Right lobe of liver (tissue), 6 donors: ENCODE data around the gene TRMT5. TPM values are rescaled to one million over a fixed set of nuclear protein-coding genes. Genes with fewer than 3 reads are reported as not detected.

ENCODE experiments used
- ATAC-seq, 4 donors: fragments of 200-7000 bp; cut with Tn5 transposase; one replicate each; pipeline ENCODE4 v1.9.1; 2020; ENCODE audit warnings: mild to moderate bottlenecking in 4 of 4, moderate library complexity in 4 of 4
- DNase-seq, 3 donors: peaks; one replicate each; pipeline ENCODE4 v3.0.0-alpha.2; 2020
- H3K27ac ChIP-seq, 3 donors: fragments of 200-600 bp; one replicate each; pipeline ENCODE4 v1.8.0; 2022
- H3K27me3 ChIP-seq, 2 donors: fragments of 200-600 bp; one replicate each; pipeline ENCODE4 v1.8.0; 2022
- H3K36me3 ChIP-seq, 4 donors: fragments of 200-600 bp; sonication (generic) in 1 of 4; one replicate each; pipeline versions ENCODE4 v1.5.1 to v1.8.0; 2017 to 2022; ENCODE audit warnings: control low read depth in 1 of 4
- H3K4me1 ChIP-seq, 4 donors: fragments of 200-600 bp; sonication (generic) in 1 of 4; one replicate each; pipeline versions ENCODE4 v1.5.1 to v1.8.0; 2017 to 2022; ENCODE audit warnings: control low read depth in 1 of 4
- H3K4me3 ChIP-seq, 3 donors: fragments of 200-600 bp; one replicate each; pipeline ENCODE4 v1.8.0; 2022
- H3K9me3 ChIP-seq, 4 donors: fragments of 200-600 bp; sonication (generic) in 1 of 4; one replicate each; pipeline versions ENCODE4 v1.5.1 to v1.8.0; 2017 to 2022; ENCODE audit warnings: control low read depth in 1 of 4
- POLR2A ChIP-seq: fragments of 450-650 bp; IDR thresholded peaks from one replicate; pipeline ENCODE4 v1.6.1; 2017; ENCODE audit warnings: antibody characterized with exemption, mild to moderate bottlenecking
- WGBS: methylation state at CpG from one replicate; pipeline ENCODE4 v1.1.6; 2018; ENCODE audit warnings: low coverage, low lambda C conversion rate; ENCODE audit not compliant: insufficient coverage; ENCODE audit errors: missing lambda C conversion rate; 5-methylcytosine and 5-hydroxymethylcytosine counted together
- intact Hi-C, 2 donors: fragments of 100-400 bp; cut with DNase I; formaldehyde crosslinking; loops; one replicate each; pipeline versions ENCODE4 v1.11.2 to v1.14.1; 2022
- total RNA-seq, 6 experiments: library from RNA; depleted of rRNA in 2 of 6; stranded (reverse); fragments of >200 nt in 2 of 6; fragmentation: NEBNext Ultra II Directional in 3 of 6; extraction: Animal tissue kit (Norgen Biotek cat#: 25700) in 3 of 6; gene quantifications; one replicate each; pipeline versions ENCODE4 v1.1.0 to v1.2.4, GENCODE V29; 2016 to 2023
- TF ChIP-seq, protein P1 (sequence below), 4 donors: fragments of 200-600 bp in 3 of 4; fragments of 450-650 bp in 1 of 4; IDR thresholded peaks; one replicate each; pipeline versions ENCODE4 v1.5.1 to v1.8.0; 2016 to 2022; ENCODE audit warnings: antibody characterized with exemption in 4 of 4, mild to moderate bottlenecking in 2 of 4
- donor health status: DM: no; HTN: yes; CAD: no.
- donor health status: DM: no; HTN: no; CAD: no.
- donor health status: DM: no; HTN: no; CAD: no.
- donor health status: DM: no; HTN: yes; CAD: no.
- donor health status: DM: no; HTN: yes; CAD: no.

TRMT5 gene
- total RNA-seq, 6 experiments from 2014 or later: 4.3 to 7.6 (median 5.5) TPM

DNA sequence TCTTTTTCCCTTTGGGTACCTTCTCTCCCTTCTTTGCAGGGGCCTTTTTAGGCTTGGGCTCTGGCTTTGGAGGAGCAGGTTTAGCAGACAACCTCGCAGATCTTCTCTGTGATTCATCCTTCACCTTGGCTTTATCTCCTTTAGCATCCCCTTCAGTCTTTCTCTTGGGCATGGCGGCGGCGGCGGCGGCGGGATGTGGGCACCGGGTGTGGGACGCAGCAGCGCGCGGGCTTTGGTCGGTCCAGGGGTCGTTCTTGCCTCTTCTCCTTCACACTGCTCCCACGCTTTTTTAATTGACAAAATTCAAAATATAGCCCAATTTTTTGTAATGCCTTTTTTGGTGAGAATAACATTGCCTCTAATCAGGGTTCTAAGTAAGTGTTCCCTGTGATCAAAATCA is 8.6 kb downstream of the TRMT5 start:
- 97% methylated on average over 15 of the region's 15 CpGs for WGBS
- intact Hi-C loops: no loop called here
- TF ChIP-seq, protein P1, sequence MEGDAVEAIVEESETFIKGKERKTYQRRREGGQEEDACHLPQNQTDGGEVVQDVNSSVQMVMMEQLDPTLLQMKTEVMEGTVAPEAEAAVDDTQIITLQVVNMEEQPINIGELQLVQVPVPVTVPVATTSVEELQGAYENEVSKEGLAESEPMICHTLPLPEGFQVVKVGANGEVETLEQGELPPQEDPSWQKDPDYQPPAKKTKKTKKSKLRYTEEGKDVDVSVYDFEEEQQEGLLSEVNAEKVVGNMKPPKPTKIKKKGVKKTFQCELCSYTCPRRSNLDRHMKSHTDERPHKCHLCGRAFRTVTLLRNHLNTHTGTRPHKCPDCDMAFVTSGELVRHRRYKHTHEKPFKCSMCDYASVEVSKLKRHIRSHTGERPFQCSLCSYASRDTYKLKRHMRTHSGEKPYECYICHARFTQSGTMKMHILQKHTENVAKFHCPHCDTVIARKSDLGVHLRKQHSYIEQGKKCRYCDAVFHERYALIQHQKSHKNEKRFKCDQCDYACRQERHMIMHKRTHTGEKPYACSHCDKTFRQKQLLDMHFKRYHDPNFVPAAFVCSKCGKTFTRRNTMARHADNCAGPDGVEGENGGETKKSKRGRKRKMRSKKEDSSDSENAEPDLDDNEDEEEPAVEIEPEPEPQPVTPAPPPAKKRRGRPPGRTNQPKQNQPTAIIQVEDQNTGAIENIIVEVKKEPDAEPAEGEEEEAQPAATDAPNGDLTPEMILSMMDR (IDR thresholded peaks at IDR 0.05): no peak
- no peak for TF ChIP-seq POLR2A

GRCh38 chr14:60971271-60971670 is 9.6 kb downstream of the TRMT5 start:
- 25% methylated on average over 2 of the region's 2 CpGs for WGBS
- no peaks in the 10 kb centered on the region for H3K9me3 ChIP-seq
- no peak overlapping the region for H3K4me3 ChIP-seq
- DNase-seq (no peak), ATAC-seq (no peak)
- intact Hi-C loops: no loop called here
- no peaks in the 10 kb centered on the region for H3K4me1 ChIP-seq
- no peaks in the 10 kb centered on the region for H3K27me3 ChIP-seq
- no peak overlapping the region for H3K27ac ChIP-seq
- TF ChIP-seq, protein P1 (IDR thresholded peaks at IDR 0.05): no peak
- no peak for TF ChIP-seq POLR2A
- H3K36me3 ChIP-seq: no peaks in the 10 kb centered on the region

More for the DNA sequence above, 8.6 kb downstream of the TRMT5 start:
- Histone ChIP-seq H3K27me3 (no peaks in the 10 kb centered on the region), H3K4me1 (no peaks in the 10 kb centered on the region), H3K27ac (no peak overlapping the region), H3K36me3 (no peaks in the 10 kb centered on the region), H3K4me3 (no peak overlapping the region), H3K9me3 (no peaks in the 10 kb centered on the region)
- no peak for ATAC-seq
- no peak for DNase-seq

DNA sequence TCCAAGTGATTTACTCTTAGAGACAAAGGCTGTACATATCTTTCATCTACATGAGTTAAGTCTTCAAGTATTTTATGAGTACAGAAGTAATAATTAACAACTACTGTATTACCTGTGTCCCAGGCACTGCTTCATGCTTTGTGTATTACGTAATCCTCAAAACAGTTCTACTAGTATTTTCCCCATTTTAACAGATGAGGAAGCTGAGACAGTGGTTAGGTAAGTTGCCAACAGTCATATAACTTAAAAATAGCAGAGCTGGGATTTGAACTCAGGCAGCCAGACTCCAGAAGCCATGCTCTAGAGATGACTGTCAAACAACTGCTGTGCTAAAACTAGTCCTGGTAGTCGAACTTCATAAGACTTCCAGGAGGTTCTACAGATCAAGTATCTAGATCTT is 10.7 kb downstream of the TRMT5 start:
- TF ChIP-seq, protein P1 (IDR thresholded peaks at IDR 0.05): no peak
- TF ChIP-seq POLR2A: no peak
- Histone ChIP-seq H3K4me3 (no peak overlapping the region), H3K27ac (no peak overlapping the region), H3K9me3 (no peaks in the 10 kb centered on the region), H3K36me3 (no peaks in the 10 kb centered on the region), H3K27me3 (no peaks in the 10 kb centered on the region), H3K4me1 (no peaks in the 10 kb centered on the region)
- intact Hi-C loops: no loop called here
- 83% methylated on average over 2 of the region's 2 CpGs for WGBS
- ATAC-seq (peak in 1 of 4 donors; percentile 37), DNase-seq (no peak)

- H3K27me3 ChIP-seq: no peaks in the 10 kb centered on the region
- H3K4me3 ChIP-seq: no peak overlapping the region
- DNase-seq (no peak), ATAC-seq (no peak)
- no peaks in the 10 kb centered on the region for H3K36me3 ChIP-seq
- intact Hi-C loops: no loop called here
- no peaks in the 10 kb centered on the region for H3K4me1 ChIP-seq
- no peak overlapping the region for H3K27ac ChIP-seq
- TF ChIP-seq POLR2A: no peak
- TF ChIP-seq, protein P1 (IDR thresholded peaks at IDR 0.05): no peak
- no peaks in the 10 kb centered on the region for H3K9me3 ChIP-seq
Observed at GRCh38 chr14:60968671-60969070, 12.2 kb downstream of the TRMT5 start.

- H3K27me3 ChIP-seq: no peaks in the 10 kb centered on the region
- H3K4me3 ChIP-seq: no peak overlapping the region
- ATAC-seq (no peak), DNase-seq (no peak)
- TF ChIP-seq, protein P1 (IDR thresholded peaks at IDR 0.05): no peak
- no peak for TF ChIP-seq POLR2A
- H3K9me3 ChIP-seq: no peaks in the 10 kb centered on the region
- no peaks in the 10 kb centered on the region for H3K36me3 ChIP-seq
- H3K4me1 ChIP-seq: no peaks in the 10 kb centered on the region
- intact Hi-C loops: no loop called here
- no peak overlapping the region for H3K27ac ChIP-seq
- 82% methylated on average over 1 of the region's 1 CpG for WGBS
Observed at GRCh38 chr14:60968099-60968498, 12.8 kb downstream of the TRMT5 start.
